Stimulated activated CD8-positive, alpha-beta memory T cell treated with anti-CD3 and anti-CD28 coated beads, Interleukin-15, amount 100 ng/mL, for 48 hours (primary cell): ENCODE results near the gene RBM26.

Experiments
- DNase-seq, 2 donors: peaks; one replicate each; pipeline ENCODE4 v3.0.0-alpha.2; 2020; ENCODE audit warnings: low read depth in 2 of 2

Gene RBM26

GRCh38 chr13:79423801-79424642, 18.0 kb upstream of the RBM26 start:
- DNase-seq = no peak

GRCh38 chr13:79423340-79423739, 17.3 kb upstream of the RBM26 start:
- no peak for DNase-seq

- DNase-seq = no peak
Measured at GRCh38 chr13:79419365-79419764, 13.3 kb upstream of the RBM26 start.

- no peak for DNase-seq
Measured at GRCh38 chr13:79417741-79418140, 11.7 kb upstream of the RBM26 start.

- no peak for DNase-seq
Measured at GRCh38 chr13:79413521-79413920, 7.5 kb upstream of the RBM26 start.

GRCh38 chr13:79409828-79410227, 3.8 kb upstream of the RBM26 start:
- no peak for DNase-seq

GRCh38 chr13:79407349-79407979, 1.4 kb upstream of the RBM26 start:
- no peak for DNase-seq

GRCh38 chr13:79406597-79406908, 498 bp upstream of the RBM26 start:
- no peak for DNase-seq

- DNase-seq = no peak
Measured at GRCh38 chr13:79405501-79405830, 589 bp downstream of the RBM26 start.

GRCh38 chr13:79404985-79405384, 1.1 kb downstream of the RBM26 start:
- DNase-seq = no peak

GRCh38 chr13:79404361-79404760, 1.7 kb downstream of the RBM26 start:
- no peak for DNase-seq

GRCh38 chr13:79403113-79403512, 2.9 kb downstream of the RBM26 start:
- no peak for DNase-seq

- DNase-seq = no peak
Measured at GRCh38 chr13:79402679-79403078, 3.4 kb downstream of the RBM26 start.

- no peak for DNase-seq
Measured at GRCh38 chr13:79402074-79402635, 3.9 kb downstream of the RBM26 start.

- DNase-seq = no peak
Measured at GRCh38 chr13:79401259-79402070, 4.6 kb downstream of the RBM26 start.

- no peak for DNase-seq
Measured at GRCh38 chr13:79398915-79399314, 7.1 kb downstream of the RBM26 start.

GRCh38 chr13:79398127-79398526, 7.9 kb downstream of the RBM26 start:
- no peak for DNase-seq

GRCh38 chr13:79395881-79396280, 10.2 kb downstream of the RBM26 start:
- DNase-seq = no peak

GRCh38 chr13:79393564-79394249, 12.3 kb downstream of the RBM26 start:
- no peak for DNase-seq

GRCh38 chr13:79392882-79393563, 13.0 kb downstream of the RBM26 start:
- no peak for DNase-seq

GRCh38 chr13:79389026-79389425, 17.0 kb downstream of the RBM26 start:
- no peak for DNase-seq
